Measurements from ENCODE around the gene DOK4.

The DOK4 gene

GRCh38 chr16:57480754-57481230, 5.5 kb downstream of the DOK4 start:
- Histone ChIP-seq H3K4me3 (replicated peaks; ENCODE audit: insufficient read depth, low read length) (no peak overlapping the region), H3K27ac (replicated peaks) (no peak overlapping the region), H3K27me3 (ENCODE audit: insufficient read depth, poor library complexity, severe bottlenecking) (peaks cover 8% of the 10 kb centered on the region)
- TF ChIP-seq SPI1 (IDR thresholded peaks at IDR 0.05; ENCODE audit: borderline replicate concordance, low read depth) (no peak), CTCF (IDR thresholded peaks at IDR 0.05; ENCODE audit: insufficient read depth, low read length) (no peak), POLR2AphosphoS5 (IDR thresholded peaks at IDR 0.05; ENCODE audit: low read depth) (no peak), REST (IDR thresholded peaks at IDR 0.05; ENCODE audit: insufficient replicate concordance, low read depth) (no peak), GABPA (IDR thresholded peaks at IDR 0.05; ENCODE audit: low read depth) (no peak)
- DNase-seq (ENCODE audit: low read depth in 1 of 2, low spot score in 1 of 2), result no peak

- Histone ChIP-seq H3K27ac (replicated peaks) (no peak overlapping the region), H3K4me3 (replicated peaks; ENCODE audit: insufficient read depth, low read length) (no peak overlapping the region), H3K27me3 (ENCODE audit: insufficient read depth, poor library complexity, severe bottlenecking) (peaks cover 8% of the 10 kb centered on the region)
- no peak for DNase-seq (ENCODE audit: low read depth in 1 of 2, low spot score in 1 of 2)
- TF ChIP-seq REST (IDR thresholded peaks at IDR 0.05; ENCODE audit: insufficient replicate concordance, low read depth), result no peak
- TF ChIP-seq SPI1 (IDR thresholded peaks at IDR 0.05; ENCODE audit: borderline replicate concordance, low read depth), result no peak
- no peak for TF ChIP-seq POLR2AphosphoS5 (IDR thresholded peaks at IDR 0.05; ENCODE audit: low read depth)
- no peak for TF ChIP-seq GABPA (IDR thresholded peaks at IDR 0.05; ENCODE audit: low read depth)
- TF ChIP-seq CTCF (IDR thresholded peaks at IDR 0.05; ENCODE audit: insufficient read depth, low read length), result no peak
Measured at GRCh38 chr16:57479976-57480753, 6.1 kb downstream of the DOK4 start.

GRCh38 chr16:57479205-57479975, 6.9 kb downstream of the DOK4 start:
- no peak overlapping the region for H3K27ac ChIP-seq (replicated peaks)
- TF ChIP-seq POLR2AphosphoS5 (IDR thresholded peaks at IDR 0.05; ENCODE audit: low read depth) (no peak), REST (IDR thresholded peaks at IDR 0.05; ENCODE audit: insufficient replicate concordance, low read depth) (no peak), SPI1 (IDR thresholded peaks at IDR 0.05; ENCODE audit: borderline replicate concordance, low read depth) (no peak), GABPA (IDR thresholded peaks at IDR 0.05; ENCODE audit: low read depth) (no peak), CTCF (IDR thresholded peaks at IDR 0.05; ENCODE audit: insufficient read depth, low read length) (no peak)

More at GRCh38 chr16:57479205-57479975, 6.9 kb downstream of the DOK4 start:
- Histone ChIP-seq H3K27me3 (ENCODE audit: insufficient read depth, poor library complexity, severe bottlenecking) (peaks cover 8% of the 10 kb centered on the region), H3K4me3 (replicated peaks; ENCODE audit: insufficient read depth, low read length) (no peak overlapping the region)
- no peak for DNase-seq (ENCODE audit: low read depth in 1 of 2, low spot score in 1 of 2)
